HepG2 (cell line): Measurements from ENCODE around the gene PAQR5. TPM values are rescaled to one million over a fixed set of nuclear protein-coding genes. Genes with fewer than 3 reads are reported as not detected.

Source experiments
- DNMT3B ChIP-seq: conservative IDR thresholded peaks from 2 replicates; pipeline ENCODE4 v1.6.1; 2016; ENCODE audit warnings: missing biosample characterization, control low read depth
- NR3C1 ChIP-seq: sonication (generic); formaldehyde crosslinking; IDR thresholded peaks from 2 replicates; pipeline ENCODE4 v1.4.0; 2020; ENCODE audit warnings: missing genetic modification reagents
- POLR2AphosphoS5 ChIP-seq: IDR thresholded peaks from 2 replicates; pipeline ENCODE4 v1.6.1; 2012; ENCODE audit warnings: low read depth, low read length
- RAD51 ChIP-seq: fragments of 450-650 bp; IDR thresholded peaks from 2 replicates; pipeline ENCODE4 v1.6.1; 2016; ENCODE audit warnings: borderline replicate concordance
- RARA ChIP-seq: IDR thresholded peaks from 2 replicates; pipeline ENCODE4 v1.6.1; 2016; ENCODE audit warnings: missing genetic modification reagents, missing compliant biosample characterization
- SAP130 ChIP-seq: IDR thresholded peaks from 2 replicates; pipeline ENCODE4 v1.6.1; 2016; ENCODE audit warnings: low read depth
- SNAI1 ChIP-seq: sonication (generic); formaldehyde crosslinking; IDR thresholded peaks from 2 replicates; pipeline ENCODE4 v1.5.0; 2020; ENCODE audit warnings: mild to moderate bottlenecking, missing genetic modification reagents, borderline replicate concordance
- SSRP1 ChIP-seq: IDR thresholded peaks from 2 replicates; pipeline ENCODE4 v1.6.1; 2016; ENCODE audit warnings: control low read depth
- STAT5B ChIP-seq: sonication (generic); formaldehyde crosslinking; IDR thresholded peaks from 2 replicates; pipeline ENCODE4 v1.4.0; 2020; ENCODE audit warnings: missing genetic modification reagents
- TBX3 ChIP-seq: fragments of 450-650 bp; IDR thresholded peaks from 2 replicates; pipeline ENCODE4 v1.6.1; 2017; ENCODE audit warnings: antibody characterized with exemption, mild to moderate bottlenecking, inconsistent platforms, borderline replicate concordance
- TCF12 ChIP-seq, 2 experiments: fragments of 450-650 bp in 1 of 2; sonication (generic) in 1 of 2; formaldehyde crosslinking in 1 of 2; IDR thresholded peaks; 2 replicates each; pipeline versions ENCODE4 v1.6.1 to v1.8.0; 2017 to 2022; ENCODE audit warnings: antibody characterized with exemption in 1 of 2, mild to moderate bottlenecking in 1 of 2, missing genetic modification reagents in 1 of 2, moderate library complexity in 1 of 2
- ZBTB3 ChIP-seq: sonication (generic); formaldehyde crosslinking; IDR thresholded peaks from 2 replicates; pipeline ENCODE4 v1.4.0; 2020; ENCODE audit warnings: low read depth, mild to moderate bottlenecking, moderate library complexity, missing genetic modification reagents, borderline replicate concordance
- ZC3H4 ChIP-seq: sonication (generic); formaldehyde crosslinking; IDR thresholded peaks from 2 replicates; pipeline ENCODE4 v1.4.0; 2020; ENCODE audit warnings: missing genetic modification reagents, borderline replicate concordance
- ZNF24 ChIP-seq: fragments of 450-650 bp; IDR thresholded peaks from 2 replicates; pipeline ENCODE4 v1.6.1; 2017; ENCODE audit warnings: antibody characterized with exemption, mild to moderate bottlenecking
- ZNF549 ChIP-seq: sonication (generic); formaldehyde crosslinking; IDR thresholded peaks from 2 replicates; pipeline ENCODE4 v1.5.0; 2020; ENCODE audit warnings: missing genetic modification reagents
- ZNF558 ChIP-seq: sonication (generic); formaldehyde crosslinking; IDR thresholded peaks from 2 replicates; pipeline ENCODE4 v1.9.0; 2022; ENCODE audit warnings: mild to moderate bottlenecking, missing genetic modification reagents, borderline replicate concordance
- ZNF7 ChIP-seq: IDR thresholded peaks from 2 replicates; pipeline ENCODE4 v1.6.1; 2016; ENCODE audit warnings: missing biosample characterization, missing genetic modification reagents
- ZNF75D ChIP-seq: sonication (generic); formaldehyde crosslinking; IDR thresholded peaks from 2 replicates; pipeline ENCODE4 v1.8.1; 2023; ENCODE audit warnings: missing genetic modification reagents, mild to moderate bottlenecking, borderline replicate concordance
- ZNF761 ChIP-seq: sonication (generic); formaldehyde crosslinking; conservative IDR thresholded peaks from 2 replicates; pipeline ENCODE4 v1.4.0; 2020; ENCODE audit warnings: mild to moderate bottlenecking, missing genetic modification reagents
- polyA plus RNA-seq, 8 experiments: library from polyadenylated mRNA; depleted of rRNA in 3 of 8; stranded (reverse) in 7 of 8; unstranded in 1 of 8; fragments of >200 nt; fragmentation: Illumina TruSeq in 4 of 8; extraction: Trizol in 4 of 8; gene quantifications; 2 replicates each; pipeline versions ENCODE4 v1.2.1 to v1.2.3, GENCODE V29; 2011 to 2016; ENCODE audit warnings: low read depth in 4 of 8, missing spikeins in 1 of 8, mixed read lengths in 1 of 8; ENCODE audit not compliant: insufficient read depth in 1 of 8
- total RNA-seq, 5 experiments: library from RNA; depleted of rRNA; stranded (reverse); fragments of >200 nt; fragmentation: Illumina TruSeq; extraction: Trizol; gene quantifications; 2 replicates each; pipeline ENCODE4 v1.2.3, GENCODE V29; 2016; ENCODE audit warnings: low read depth in 1 of 5
- TF ChIP-seq, protein P1 (sequence below): sonication (generic); formaldehyde crosslinking; IDR thresholded peaks from 2 replicates; pipeline ENCODE4 v1.5.1; 2020; ENCODE audit warnings: mild to moderate bottlenecking, missing genetic modification reagents, moderate library complexity
- TF ChIP-seq, protein P2 (sequence below), 2 experiments: sonication (generic) in 1 of 2; formaldehyde crosslinking in 1 of 2; IDR thresholded peaks; 2 replicates each; pipeline versions ENCODE4 v1.4.0 to v1.6.1; 2016 to 2020; ENCODE audit warnings: borderline replicate concordance in 1 of 2, low read depth in 1 of 2, mild to moderate bottlenecking in 1 of 2, missing genetic modification reagents in 1 of 2

PAQR5 gene
- total and polyA plus RNA-seq, 2 of the 13 experiments (the other 11 are each of a cell fraction or from before 2014, with no cell fraction given): 0.53 to 1.3 TPM

DNA sequence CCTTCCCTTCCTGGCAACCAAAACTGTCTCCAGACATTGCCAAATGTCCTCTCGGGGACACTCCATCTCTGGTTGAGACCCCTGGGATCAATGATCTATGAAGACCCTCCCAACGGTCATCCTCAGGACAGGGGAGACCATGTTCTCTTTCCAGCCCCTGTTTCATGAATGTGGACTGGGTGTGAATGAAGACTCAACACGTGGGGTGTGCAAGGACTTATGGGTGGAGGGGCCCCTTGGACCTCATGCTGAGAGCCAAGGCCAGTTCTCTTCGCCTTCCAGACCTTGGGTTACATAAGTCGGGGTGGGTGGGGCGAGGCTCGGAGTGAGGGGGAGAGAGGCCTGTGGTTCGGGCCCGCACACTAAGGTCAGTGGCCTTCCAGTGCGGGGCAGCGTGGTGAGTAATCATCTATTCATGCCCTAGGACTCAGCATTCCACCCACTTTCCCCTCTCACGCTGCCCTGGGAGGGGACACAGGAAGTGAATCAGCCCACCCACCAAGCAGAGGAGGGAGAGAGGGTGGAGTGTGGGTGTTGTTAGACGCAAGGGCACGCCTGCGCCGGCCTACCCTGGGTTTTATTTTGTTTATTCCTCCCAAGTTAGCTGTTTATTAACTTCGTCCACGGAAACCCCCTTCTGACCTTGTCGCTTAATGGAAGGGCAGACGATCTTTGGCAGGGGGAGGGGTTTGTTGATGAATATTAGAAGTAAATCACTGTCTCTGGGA, 6.7 kb downstream of the PAQR5 start (continued):
- TF ChIP-seq, protein P1, sequence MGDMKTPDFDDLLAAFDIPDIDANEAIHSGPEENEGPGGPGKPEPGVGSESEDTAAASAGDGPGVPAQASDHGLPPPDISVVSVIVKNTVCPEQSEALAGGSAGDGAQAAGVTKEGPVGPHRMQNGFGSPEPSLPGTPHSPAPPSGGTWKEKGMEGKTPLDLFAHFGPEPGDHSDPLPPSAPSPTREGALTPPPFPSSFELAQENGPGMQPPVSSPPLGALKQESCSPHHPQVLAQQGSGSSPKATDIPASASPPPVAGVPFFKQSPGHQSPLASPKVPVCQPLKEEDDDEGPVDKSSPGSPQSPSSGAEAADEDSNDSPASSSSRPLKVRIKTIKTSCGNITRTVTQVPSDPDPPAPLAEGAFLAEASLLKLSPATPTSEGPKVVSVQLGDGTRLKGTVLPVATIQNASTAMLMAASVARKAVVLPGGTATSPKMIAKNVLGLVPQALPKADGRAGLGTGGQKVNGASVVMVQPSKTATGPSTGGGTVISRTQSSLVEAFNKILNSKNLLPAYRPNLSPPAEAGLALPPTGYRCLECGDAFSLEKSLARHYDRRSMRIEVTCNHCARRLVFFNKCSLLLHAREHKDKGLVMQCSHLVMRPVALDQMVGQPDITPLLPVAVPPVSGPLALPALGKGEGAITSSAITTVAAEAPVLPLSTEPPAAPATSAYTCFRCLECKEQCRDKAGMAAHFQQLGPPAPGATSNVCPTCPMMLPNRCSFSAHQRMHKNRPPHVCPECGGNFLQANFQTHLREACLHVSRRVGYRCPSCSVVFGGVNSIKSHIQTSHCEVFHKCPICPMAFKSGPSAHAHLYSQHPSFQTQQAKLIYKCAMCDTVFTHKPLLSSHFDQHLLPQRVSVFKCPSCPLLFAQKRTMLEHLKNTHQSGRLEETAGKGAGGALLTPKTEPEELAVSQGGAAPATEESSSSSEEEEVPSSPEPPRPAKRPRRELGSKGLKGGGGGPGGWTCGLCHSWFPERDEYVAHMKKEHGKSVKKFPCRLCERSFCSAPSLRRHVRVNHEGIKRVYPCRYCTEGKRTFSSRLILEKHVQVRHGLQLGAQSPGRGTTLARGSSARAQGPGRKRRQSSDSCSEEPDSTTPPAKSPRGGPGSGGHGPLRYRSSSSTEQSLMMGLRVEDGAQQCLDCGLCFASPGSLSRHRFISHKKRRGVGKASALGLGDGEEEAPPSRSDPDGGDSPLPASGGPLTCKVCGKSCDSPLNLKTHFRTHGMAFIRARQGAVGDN: peak; percentile 59
- no peak for TF ChIP-seq ZNF24
- TF ChIP-seq, protein P2, sequence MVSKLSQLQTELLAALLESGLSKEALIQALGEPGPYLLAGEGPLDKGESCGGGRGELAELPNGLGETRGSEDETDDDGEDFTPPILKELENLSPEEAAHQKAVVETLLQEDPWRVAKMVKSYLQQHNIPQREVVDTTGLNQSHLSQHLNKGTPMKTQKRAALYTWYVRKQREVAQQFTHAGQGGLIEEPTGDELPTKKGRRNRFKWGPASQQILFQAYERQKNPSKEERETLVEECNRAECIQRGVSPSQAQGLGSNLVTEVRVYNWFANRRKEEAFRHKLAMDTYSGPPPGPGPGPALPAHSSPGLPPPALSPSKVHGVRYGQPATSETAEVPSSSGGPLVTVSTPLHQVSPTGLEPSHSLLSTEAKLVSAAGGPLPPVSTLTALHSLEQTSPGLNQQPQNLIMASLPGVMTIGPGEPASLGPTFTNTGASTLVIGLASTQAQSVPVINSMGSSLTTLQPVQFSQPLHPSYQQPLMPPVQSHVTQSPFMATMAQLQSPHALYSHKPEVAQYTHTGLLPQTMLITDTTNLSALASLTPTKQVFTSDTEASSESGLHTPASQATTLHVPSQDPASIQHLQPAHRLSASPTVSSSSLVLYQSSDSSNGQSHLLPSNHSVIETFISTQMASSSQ (IDR thresholded peaks at IDR 0.05; ENCODE audit: low read depth): peak; percentile 18; the same call in 1 of the 2 replicates
- TF ChIP-seq, protein P2 (CRISPR knock-in tag; IDR thresholded peaks at IDR 0.05; ENCODE audit: borderline replicate concordance): no peak
- TF ChIP-seq TBX3: no peak
- peak; percentile 70 for TF ChIP-seq RARA (CRISPR knock-in tag)
- no peak for TF ChIP-seq POLR2AphosphoS5
- TF ChIP-seq ZBTB3 (CRISPR knock-in tag): no peak
- 0 out of 2 replicates have a peak, but pooled peaks have one; percentile 61 for TF ChIP-seq DNMT3B
- no peak for TF ChIP-seq ZNF558 (CRISPR knock-in tag)
- no peak for TF ChIP-seq NR3C1 (CRISPR knock-in tag)
- no peak for TF ChIP-seq STAT5B (CRISPR knock-in tag)
- TF ChIP-seq SAP130 (CRISPR knock-in tag): peak; percentile 50
- TF ChIP-seq ZNF7: no peak
- TF ChIP-seq ZNF549 (CRISPR knock-in tag): no peak
- TF ChIP-seq SNAI1 (CRISPR knock-in tag): no peak
- TF ChIP-seq ZNF761: no peak
- TF ChIP-seq RAD51: no peak
- no peak for TF ChIP-seq ZNF75D (CRISPR knock-in tag)
- TF ChIP-seq SSRP1: no peak
- no peak for TF ChIP-seq TCF12 (IDR thresholded peaks at IDR 0.05)
- no peak for TF ChIP-seq TCF12 (CRISPR knock-in tag; IDR thresholded peaks at IDR 0.05)
- no peak for TF ChIP-seq ZC3H4
